DND-41 (cell line): ENCODE results near the gene ERCC4.
A peak's percentile ranks its signal among the peaks of the same experiment; 100 is the strongest.

Source experiments
- ATAC-seq: fragments of 200-7000 bp; cut with Tn5 transposase; 3 replicates; pipeline ENCODE4 v1.9.1; 2021; ENCODE audit warnings: low read depth; ENCODE audit not compliant: insufficient read depth
- DNase-seq: peaks from one replicate; pipeline ENCODE4 v3.0.0-alpha.2; 2020
- H2AFZ ChIP-seq: 2 replicates; pipeline ENCODE4 v1.6.0; 2012; ENCODE audit warnings: low read depth, low read length
- H3K27ac ChIP-seq: 2 replicates; pipeline ENCODE4 v1.5.1; 2012; ENCODE audit warnings: low read length, inconsistent platforms
- H3K27me3 ChIP-seq: fragments of 200-600 bp; sonication (generic); 2 replicates; pipeline ENCODE4 v1.6.0; 2012; ENCODE audit warnings: low read length, mild to moderate bottlenecking, inconsistent platforms; ENCODE audit not compliant: insufficient read depth, poor library complexity
- H3K36me3 ChIP-seq: 2 replicates; pipeline ENCODE4 v1.5.1; 2012; ENCODE audit warnings: low read length, inconsistent platforms; ENCODE audit not compliant: insufficient read depth
- H3K4me1 ChIP-seq: 2 replicates; pipeline ENCODE4 v1.5.1; 2012; ENCODE audit warnings: mild to moderate bottlenecking, low read length; ENCODE audit not compliant: insufficient read depth
- H3K4me2 ChIP-seq: 2 replicates; pipeline ENCODE4 v1.6.0; 2012; ENCODE audit warnings: mild to moderate bottlenecking, moderate library complexity, low read length, inconsistent platforms; ENCODE audit not compliant: insufficient read depth
- H3K4me3 ChIP-seq, 2 experiments: fragments of 200-600 bp in 1 of 2; shearing (Covaris generic) in 1 of 2; 2 replicates each; pipeline ENCODE4 v1.5.1; 2012 to 2016; ENCODE audit warnings: inconsistent platforms in 2 of 2, low read length in 2 of 2, mild to moderate bottlenecking in 2 of 2, low read depth in 1 of 2, moderate library complexity in 1 of 2
- H3K79me2 ChIP-seq: 2 replicates; pipeline ENCODE4 v1.6.0; 2012; ENCODE audit warnings: low read length, inconsistent platforms; ENCODE audit not compliant: insufficient read depth
- H3K9ac ChIP-seq: 2 replicates; pipeline ENCODE4 v1.6.0; 2012; ENCODE audit warnings: low read depth, mild to moderate bottlenecking, inconsistent platforms, low read length, moderate library complexity
- H3K9me3 ChIP-seq: 2 replicates; pipeline ENCODE4 v1.5.1; 2012; ENCODE audit warnings: low read length, moderate library complexity, mild to moderate bottlenecking, inconsistent platforms; ENCODE audit not compliant: insufficient read depth, severe bottlenecking
- H4K20me1 ChIP-seq: 2 replicates; pipeline ENCODE4 v1.6.0; 2012; ENCODE audit warnings: low read length; ENCODE audit not compliant: insufficient read depth
- EZH2 ChIP-seq: IDR thresholded peaks from 3 replicates; pipeline ENCODE4 v1.6.1; 2012; ENCODE audit warnings: borderline replicate concordance, low read depth, mild to moderate bottlenecking, moderate library complexity, low read length, inconsistent platforms; ENCODE audit not compliant: severe bottlenecking
- TF ChIP-seq, protein P1 (sequence below): IDR thresholded peaks from 2 replicates; pipeline ENCODE4 v1.5.1; 2012; ENCODE audit warnings: borderline replicate concordance, low read length, moderate library complexity, mild to moderate bottlenecking; ENCODE audit not compliant: poor library complexity, severe bottlenecking; ENCODE audit errors: extremely low read depth

Gene ERCC4

DNA sequence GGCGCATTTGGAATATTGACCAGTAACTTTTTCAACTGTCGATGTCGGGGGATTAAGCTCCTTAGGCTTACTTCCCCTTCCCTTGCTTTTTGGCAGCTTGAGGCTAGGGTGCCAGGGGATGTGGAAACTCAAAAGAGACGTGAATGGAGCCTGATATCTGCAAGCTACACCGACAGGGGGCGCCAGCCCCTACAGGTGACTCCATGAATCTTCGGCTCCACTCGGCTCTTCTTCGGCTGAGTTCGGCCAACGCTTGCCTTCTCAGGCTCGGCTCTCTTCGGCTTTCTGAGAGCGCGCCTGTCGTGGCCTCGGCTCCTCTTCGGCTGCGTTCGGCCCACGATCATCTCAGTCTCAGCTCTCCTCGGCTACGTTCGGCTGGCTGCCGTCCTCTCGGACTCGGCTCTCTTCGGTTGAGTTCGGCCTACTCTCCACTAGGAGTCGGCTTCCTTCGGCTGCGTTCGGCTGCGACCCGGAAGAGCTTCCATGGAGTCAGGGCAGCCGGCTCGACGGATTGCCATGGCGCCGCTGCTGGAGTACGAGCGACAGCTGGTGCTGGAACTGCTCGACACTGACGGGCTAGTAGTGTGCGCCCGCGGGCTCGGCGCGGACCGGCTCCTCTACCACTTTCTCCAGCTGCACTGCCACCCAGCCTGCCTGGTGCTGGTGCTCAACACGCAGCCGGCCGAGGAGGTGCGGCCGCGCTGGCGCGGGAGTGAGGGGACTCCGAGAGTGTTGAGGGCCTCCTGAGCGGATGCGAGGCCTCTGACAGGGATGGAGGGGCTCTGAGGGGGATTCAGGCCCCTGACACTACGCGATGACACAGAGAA, at the start of gene ERCC4:
Gene ERCC4, plus strand, starts transcription at position 472 of the 827 bp plus-strand sequence. Its CDS starts 12 bp downstream, at position 484.
- Histone ChIP-seq H2AFZ (peak within 1 kb of the TSS; percentile 95), H3K36me3 (peaks cover 19% of the 10 kb centered on the region), H3K27me3 (peaks cover 4% of the 10 kb centered on the region), H3K9ac (peak within 1 kb of the TSS; percentile 78), H3K27ac (peak within 1 kb of the TSS; percentile 84), H3K79me2 (peaks cover 13% of the 10 kb centered on the region), H3K4me1 (peaks cover 29% of the 10 kb centered on the region), H3K9me3 (no peaks in the 10 kb centered on the region), H3K4me3 (peak within 1 kb of the TSS; percentile 58 to 91), H4K20me1 (no peaks in the 10 kb centered on the region), H3K4me2 (peak within 1 kb of the TSS; percentile 90)
- ATAC-seq, result peak; percentile 98
- peak; percentile 99 for DNase-seq
- no peak for TF ChIP-seq EZH2
- TF ChIP-seq, protein P1, sequence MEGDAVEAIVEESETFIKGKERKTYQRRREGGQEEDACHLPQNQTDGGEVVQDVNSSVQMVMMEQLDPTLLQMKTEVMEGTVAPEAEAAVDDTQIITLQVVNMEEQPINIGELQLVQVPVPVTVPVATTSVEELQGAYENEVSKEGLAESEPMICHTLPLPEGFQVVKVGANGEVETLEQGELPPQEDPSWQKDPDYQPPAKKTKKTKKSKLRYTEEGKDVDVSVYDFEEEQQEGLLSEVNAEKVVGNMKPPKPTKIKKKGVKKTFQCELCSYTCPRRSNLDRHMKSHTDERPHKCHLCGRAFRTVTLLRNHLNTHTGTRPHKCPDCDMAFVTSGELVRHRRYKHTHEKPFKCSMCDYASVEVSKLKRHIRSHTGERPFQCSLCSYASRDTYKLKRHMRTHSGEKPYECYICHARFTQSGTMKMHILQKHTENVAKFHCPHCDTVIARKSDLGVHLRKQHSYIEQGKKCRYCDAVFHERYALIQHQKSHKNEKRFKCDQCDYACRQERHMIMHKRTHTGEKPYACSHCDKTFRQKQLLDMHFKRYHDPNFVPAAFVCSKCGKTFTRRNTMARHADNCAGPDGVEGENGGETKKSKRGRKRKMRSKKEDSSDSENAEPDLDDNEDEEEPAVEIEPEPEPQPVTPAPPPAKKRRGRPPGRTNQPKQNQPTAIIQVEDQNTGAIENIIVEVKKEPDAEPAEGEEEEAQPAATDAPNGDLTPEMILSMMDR, result peak; percentile 95

DNA sequence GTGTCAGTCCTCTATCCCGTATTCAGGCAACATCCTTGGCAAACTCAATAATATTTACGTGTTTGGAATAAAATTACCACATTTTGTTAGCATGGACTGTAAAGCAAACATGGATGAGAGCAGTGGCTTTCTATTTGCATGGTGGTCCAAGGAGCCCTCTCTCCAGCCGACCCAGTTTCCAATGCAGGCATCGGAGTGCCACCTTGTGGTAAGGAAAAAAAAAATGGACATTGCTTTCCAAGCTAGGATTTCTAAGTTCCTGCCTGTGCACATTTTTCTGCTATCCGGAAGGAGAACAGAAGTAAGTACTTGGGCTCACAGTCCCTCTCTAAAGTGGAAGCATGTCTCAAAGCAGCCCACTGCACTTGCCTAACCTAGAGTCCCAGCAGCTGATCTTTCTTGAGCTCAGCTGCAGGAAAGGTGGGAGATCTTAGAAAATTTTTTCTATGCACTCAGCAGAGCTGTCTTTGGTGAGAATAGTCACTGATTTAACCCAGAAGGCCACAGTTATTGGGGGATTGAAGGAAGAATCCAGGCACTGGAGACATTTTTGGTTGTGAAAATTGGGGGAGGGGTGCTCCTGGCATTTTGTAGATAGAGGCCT, 46.0 kb upstream of the ERCC4 start:
- Histone ChIP-seq H3K27me3 (peaks cover 13% of the 10 kb centered on the region), H3K9ac (no peak overlapping the region), H3K4me1 (no peaks in the 10 kb centered on the region), H3K79me2 (no peaks in the 10 kb centered on the region), H3K27ac (no peak overlapping the region), H3K9me3 (no peaks in the 10 kb centered on the region), H4K20me1 (no peaks in the 10 kb centered on the region), H3K36me3 (no peaks in the 10 kb centered on the region), H3K4me3 (no peak overlapping the region), H2AFZ (no peak overlapping the region), H3K4me2 (no peak overlapping the region)
- TF ChIP-seq EZH2, result no peak
- TF ChIP-seq, protein P1, result peak; percentile 54
- ATAC-seq, result no peak
- no peak for DNase-seq

DNA sequence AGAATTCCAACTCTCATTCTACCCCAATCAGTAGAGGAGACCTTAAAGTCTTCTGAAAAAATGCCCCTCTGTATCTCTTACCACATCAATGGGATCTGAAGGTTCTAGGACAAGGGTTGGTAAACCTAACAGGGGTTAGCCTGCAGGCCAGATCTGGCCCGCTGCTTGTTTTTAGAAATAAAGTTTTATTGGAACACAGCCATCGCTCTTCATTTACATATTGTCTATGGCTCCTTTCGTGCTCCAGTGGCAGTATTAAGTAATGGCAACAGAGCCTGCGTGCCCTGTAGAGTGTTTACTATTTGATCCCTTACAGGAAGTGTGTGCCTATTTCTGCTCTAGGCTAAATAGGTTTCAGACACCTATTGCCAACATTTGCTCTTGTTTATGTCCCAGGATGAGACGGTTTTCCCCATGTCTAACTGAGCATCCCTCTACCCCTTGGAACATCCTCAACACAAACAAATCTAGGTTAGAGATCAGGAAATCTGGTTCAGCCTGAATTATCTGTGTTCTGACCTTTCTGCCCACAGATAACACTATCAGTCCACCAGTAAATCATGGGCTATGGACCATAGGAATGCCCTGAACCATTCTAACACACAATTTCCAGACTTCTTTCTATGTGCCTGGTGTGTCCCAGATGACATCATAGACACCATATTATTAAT, 44.2 kb upstream of the ERCC4 start:
- Histone ChIP-seq H3K4me2 (no peak overlapping the region), H3K27ac (no peak overlapping the region), H4K20me1 (no peaks in the 10 kb centered on the region), H3K4me3 (no peak overlapping the region), H2AFZ (no peak overlapping the region), H3K79me2 (no peaks in the 10 kb centered on the region), H3K9ac (no peak overlapping the region), H3K9me3 (no peaks in the 10 kb centered on the region), H3K4me1 (no peaks in the 10 kb centered on the region), H3K36me3 (no peaks in the 10 kb centered on the region), H3K27me3 (peaks cover 13% of the 10 kb centered on the region)
- DNase-seq (no peak), ATAC-seq (no peak)
- no peak for TF ChIP-seq EZH2
- TF ChIP-seq, protein P1, result no peak
